Measurements from ENCODE around the gene CST4. TPM values are rescaled to one million over a fixed set of nuclear protein-coding genes. Genes with fewer than 3 reads are reported as not detected.
"Not testable (repeated sequence)": the region's sequence is repeated elsewhere in the genome, so short reads cannot be mapped to it uniquely, and the experiment has no call there.

Gene CST4
- total RNA-seq, 1 donor from 2014 or later = not detected

- intact Hi-C loops (cut with micrococcal nuclease) = no loop called here
Observed at GRCh38 chr20:23641936-23642751, 46.7 kb downstream of the CST4 start.

GRCh38 chr20:23640671-23641667 lies 47.9 kb downstream of the CST4 start:
- intact Hi-C loops (cut with micrococcal nuclease) = no loop called here

GRCh38 chr20:23640018-23640601 lies 48.7 kb downstream of the CST4 start:
- intact Hi-C loops (cut with micrococcal nuclease) = no loop called here

- intact Hi-C loops (cut with micrococcal nuclease) = no loop called here
Observed at GRCh38 chr20:23639490-23639958, 49.3 kb downstream of the CST4 start.

- intact Hi-C loops (cut with micrococcal nuclease) = no loop called here
Observed at GRCh38 chr20:23638309-23638708, 50.5 kb downstream of the CST4 start.

- intact Hi-C loops (cut with micrococcal nuclease) = no loop called here
Observed at GRCh38 chr20:23637282-23638221, 51.3 kb downstream of the CST4 start, which contains the start of gene CST3. CST3 (minus strand) TSS chr20:23637955; CDS start chr20:23637862, 93 bp downstream.

- intact Hi-C loops (cut with micrococcal nuclease) = no loop called here
Observed at GRCh38 chr20:23636908-23637281, 51.9 kb downstream of the CST4 start.

- intact Hi-C loops (cut with micrococcal nuclease) = no loop called here
Observed at GRCh38 chr20:23636182-23636907, 52.5 kb downstream of the CST4 start.

- intact Hi-C loops (cut with micrococcal nuclease) = not testable (repeated sequence)
Observed at GRCh38 chr20:23635768-23636090, 53.1 kb downstream of the CST4 start.

Other genes with a start within 250 kb of the CST4 start
- gene CSTL1, start 249.4 kb downstream of the CST4 start, total RNA-seq = not detected in 2 replicates
- not detected in 2 replicates for gene CST11, start 236.2 kb downstream of the CST4 start, total RNA-seq
- not detected in 2 replicates for gene CST8, start 197.9 kb downstream of the CST4 start, total RNA-seq
- not detected in 2 replicates for gene CST9L, start 120.6 kb downstream of the CST4 start, total RNA-seq
- gene CST9, start 83.1 kb downstream of the CST4 start, total RNA-seq = not detected in 2 replicates
- gene CST3, start 51.1 kb downstream of the CST4 start, total RNA-seq = 1.8 and 2.5 TPM in 2 replicates
- gene CST1, start 61.9 kb upstream of the CST4 start, total RNA-seq = not detected in 2 replicates
- gene CST2, start 137.7 kb upstream of the CST4 start, total RNA-seq = not detected in 2 replicates
- not detected in 2 replicates for gene CST5, start 190.7 kb upstream of the CST4 start, total RNA-seq

All from T-helper 2 cell treated with Interferon-gamma antibody and Interleukin-4, amounts not matched to agents 100 ng/mL and 5 ng/mL, for 36 hours (primary cell).